Measurements from ENCODE around the gene OR10A3. TPM values are rescaled to one million over a fixed set of nuclear protein-coding genes. Genes with fewer than 3 reads are reported as not detected.

The OR10A3 gene
- total RNA-seq, 1 experiment from 2014 or later = not detected

- Mint-ChIP-seq H3K27me3 (ENCODE audit: unreplicated experiment) (peaks cover 7% of the 10 kb centered on the region), H3K4me1 (ENCODE audit: low read depth, unreplicated experiment) (peaks cover 26% of the 10 kb centered on the region), H3K27ac (ENCODE audit: unreplicated experiment) (no peak overlapping the region), H3K4me3 (ENCODE audit: low read depth, unreplicated experiment) (no peak overlapping the region), H3K36me3 (ENCODE audit: insufficient read depth, unreplicated experiment) (no peaks in the 10 kb centered on the region), H3K9me3 (ENCODE audit: low read depth, unreplicated experiment) (no peaks in the 10 kb centered on the region)
- no TSS peak for BruUV-seq (replicated peaks)
- intact Hi-C loops (cut with micrococcal nuclease; ENCODE audit: unreplicated experiment) = no loop called here
- no peak for DNase-seq
- no peak for TF ChIP-seq CTCF (IDR thresholded peaks at IDR 0.05; ENCODE audit: unreplicated experiment)
- CTCF ChIA-PET = no interaction called here
These were observed 31.5 kb upstream of the OR10A3 start for GRCh38 chr11:7973011-7973410.

- no peak for DNase-seq
- Mint-ChIP-seq H3K4me3 (ENCODE audit: low read depth, unreplicated experiment) (no peak overlapping the region), H3K36me3 (ENCODE audit: insufficient read depth, unreplicated experiment) (no peaks in the 10 kb centered on the region), H3K27me3 (ENCODE audit: unreplicated experiment) (peaks cover 8% of the 10 kb centered on the region), H3K9me3 (ENCODE audit: low read depth, unreplicated experiment) (no peaks in the 10 kb centered on the region), H3K4me1 (ENCODE audit: low read depth, unreplicated experiment) (peaks cover 14% of the 10 kb centered on the region), H3K27ac (ENCODE audit: unreplicated experiment) (no peak overlapping the region)
- TF ChIP-seq CTCF (IDR thresholded peaks at IDR 0.05; ENCODE audit: unreplicated experiment) = no peak
- BruUV-seq (replicated peaks) = no TSS peak
- CTCF ChIA-PET = no interaction called here
- intact Hi-C loops (cut with micrococcal nuclease; ENCODE audit: unreplicated experiment) = no loop called here
These were observed 30.3 kb upstream of the OR10A3 start for GRCh38 chr11:7971846-7972245.

DNA sequence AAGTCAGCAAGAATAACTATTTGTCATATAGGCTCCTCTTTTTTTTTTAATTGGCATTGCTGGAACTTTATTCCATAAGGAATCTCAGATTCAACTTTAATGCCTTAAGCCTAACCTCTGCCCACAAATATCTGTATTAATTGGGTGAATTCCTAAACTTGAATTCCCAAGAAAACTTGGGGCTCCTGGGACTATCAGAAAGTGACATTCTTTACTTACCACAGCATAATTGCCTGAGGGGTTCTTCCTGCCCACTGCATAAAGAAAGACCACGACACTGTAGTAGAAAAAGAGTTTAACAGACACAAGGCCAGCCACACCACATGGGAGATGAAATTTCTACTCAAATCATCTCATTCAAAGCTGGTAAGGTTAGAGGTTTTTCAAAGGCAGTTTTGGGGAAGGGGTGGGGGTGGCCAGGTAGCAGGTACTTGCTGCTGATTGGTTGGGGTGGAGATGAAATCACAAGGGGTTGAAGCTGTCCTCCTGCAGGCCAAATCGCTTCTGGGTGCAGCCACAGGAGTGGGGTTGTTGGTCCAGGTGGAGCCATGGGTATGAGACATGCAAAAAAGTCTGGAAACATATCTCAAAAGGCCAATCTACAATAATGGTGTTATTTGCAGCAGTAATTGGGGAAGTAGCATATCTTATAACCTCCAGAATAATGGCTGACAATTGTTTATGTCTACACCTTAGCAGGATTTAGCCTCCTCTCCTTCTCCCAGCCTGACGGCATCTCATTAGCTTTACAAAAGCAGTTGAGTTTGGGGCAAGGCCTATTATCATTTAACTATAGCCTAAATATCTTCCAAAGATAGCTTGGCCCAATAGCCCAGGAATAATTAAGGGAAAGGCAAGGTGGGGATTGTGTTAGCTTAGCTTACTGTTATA, 28.5 kb upstream of the OR10A3 start:
- no peaks in the 10 kb centered on the region for H3K9me3 Mint-ChIP-seq (ENCODE audit: low read depth, unreplicated experiment)
- BruUV-seq (replicated peaks) = no TSS peak
- H3K27me3 Mint-ChIP-seq (ENCODE audit: unreplicated experiment) = peaks cover 8% of the 10 kb centered on the region
- DNase-seq = no peak
- H3K4me1 Mint-ChIP-seq (ENCODE audit: low read depth, unreplicated experiment) = peaks cover 7% of the 10 kb centered on the region
- no peaks in the 10 kb centered on the region for H3K36me3 Mint-ChIP-seq (ENCODE audit: insufficient read depth, unreplicated experiment)
- intact Hi-C loops (cut with micrococcal nuclease; ENCODE audit: unreplicated experiment) = no loop called here
- no peak overlapping the region for H3K27ac Mint-ChIP-seq (ENCODE audit: unreplicated experiment)
- TF ChIP-seq CTCF (IDR thresholded peaks at IDR 0.05; ENCODE audit: unreplicated experiment) = no peak
- H3K4me3 Mint-ChIP-seq (ENCODE audit: low read depth, unreplicated experiment) = no peak overlapping the region
- CTCF ChIA-PET = interaction anchor here (1.3 kb wide), 1 partner anchor 10 kb away, joined by 3 read pairs; no protein-coding TSS in a partner anchor

DNA sequence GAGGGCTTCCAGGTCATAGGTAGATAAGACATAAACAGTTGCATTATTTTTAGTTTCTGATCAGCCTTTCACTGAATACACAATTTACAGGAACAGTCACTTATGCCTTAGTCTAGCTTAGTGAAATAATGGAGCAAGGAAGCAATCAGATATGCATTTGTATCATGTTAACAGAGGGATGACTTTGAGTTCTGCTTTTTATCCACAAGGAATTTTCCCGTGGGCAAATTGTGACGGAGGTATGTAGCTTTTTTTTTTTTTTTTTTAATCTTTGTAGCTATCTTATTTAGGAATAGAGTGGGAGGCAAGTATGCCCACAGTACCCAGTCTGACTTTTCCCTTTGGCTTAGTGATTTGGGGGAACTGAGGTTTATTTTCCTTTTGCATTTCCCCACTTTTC, 27.2 kb upstream of the OR10A3 start:
- BruUV-seq (replicated peaks) = no TSS peak
- intact Hi-C loops (cut with micrococcal nuclease; ENCODE audit: unreplicated experiment) = no loop called here
- DNase-seq = no peak
- CTCF ChIA-PET = no interaction called here
- H3K9me3 Mint-ChIP-seq (ENCODE audit: low read depth, unreplicated experiment) = no peaks in the 10 kb centered on the region
- peaks cover 8% of the 10 kb centered on the region for H3K27me3 Mint-ChIP-seq (ENCODE audit: unreplicated experiment)
- no peak overlapping the region for H3K4me3 Mint-ChIP-seq (ENCODE audit: low read depth, unreplicated experiment)
- H3K27ac Mint-ChIP-seq (ENCODE audit: unreplicated experiment) = no peak overlapping the region
- no peaks in the 10 kb centered on the region for H3K4me1 Mint-ChIP-seq (ENCODE audit: low read depth, unreplicated experiment)
- no peaks in the 10 kb centered on the region for H3K36me3 Mint-ChIP-seq (ENCODE audit: insufficient read depth, unreplicated experiment)
- TF ChIP-seq CTCF (IDR thresholded peaks at IDR 0.05; ENCODE audit: unreplicated experiment) = no peak

Measured in Calu3 (cell line).